H9 (cell line): ENCODE data around the gene MYO3A. TPM values are rescaled to one million over a fixed set of nuclear protein-coding genes. Genes with fewer than 3 reads are reported as not detected.

Source experiments
- DNase-seq: peaks from one replicate; pipeline ENCODE4 v3.0.0-alpha.2; 2017
- H2AFZ ChIP-seq: one replicate; pipeline ENCODE4 v1.6.1; 2013; ENCODE audit warnings: mild to moderate bottlenecking, low read length, control low read depth, moderate library complexity
- H2AK5ac ChIP-seq: 2 replicates; pipeline ENCODE4 v1.6.1; 2013; ENCODE audit warnings: low read length, control low read depth, mixed read lengths; ENCODE audit not compliant: insufficient read length
- H2BK120ac ChIP-seq: one replicate; pipeline ENCODE4 v1.6.1; 2013; ENCODE audit warnings: low read depth, mild to moderate bottlenecking, low read length, control low read depth, inconsistent platforms; ENCODE audit not compliant: poor library complexity, severe bottlenecking
- H2BK12ac ChIP-seq: 2 replicates; pipeline ENCODE4 v1.6.1; 2013; ENCODE audit warnings: low read length, control low read depth, mixed read lengths, low read depth; ENCODE audit not compliant: insufficient read length
- H2BK15ac ChIP-seq: 2 replicates; pipeline ENCODE4 v1.6.1; 2013; ENCODE audit warnings: low read depth, low read length, control low read depth
- H2BK20ac ChIP-seq: one replicate; pipeline ENCODE4 v1.6.1; 2013; ENCODE audit warnings: low read depth, mild to moderate bottlenecking, low read length, control low read depth, inconsistent platforms; ENCODE audit not compliant: poor library complexity, severe bottlenecking
- H2BK5ac ChIP-seq: 2 replicates; pipeline ENCODE4 v1.6.1; 2013; ENCODE audit warnings: low read length, control low read depth, mixed read lengths; ENCODE audit not compliant: insufficient read length
- H3K14ac ChIP-seq: 2 replicates; pipeline ENCODE4 v1.6.1; 2013; ENCODE audit warnings: low read length, control low read depth; ENCODE audit not compliant: insufficient read depth
- H3K18ac ChIP-seq: 2 replicates; pipeline ENCODE4 v1.6.1; 2013; ENCODE audit warnings: low read depth, mild to moderate bottlenecking, mixed read lengths, low read length, control low read depth; ENCODE audit not compliant: insufficient read length
- H3K23ac ChIP-seq: 2 replicates; pipeline ENCODE4 v1.6.1; 2013; ENCODE audit warnings: low read length, control low read depth, mixed read lengths, low read depth; ENCODE audit not compliant: insufficient read length
- H3K23me2 ChIP-seq: 2 replicates; pipeline ENCODE4 v1.6.1; 2013; ENCODE audit warnings: low read depth, mild to moderate bottlenecking, mixed read lengths, low read length, control low read depth; ENCODE audit not compliant: insufficient read length, poor library complexity, severe bottlenecking
- H3K27ac ChIP-seq: 2 replicates; pipeline ENCODE4 v1.5.1; 2013; ENCODE audit warnings: low read length, control low read depth, mixed read lengths, low read depth; ENCODE audit not compliant: insufficient read length
- H3K27me3 ChIP-seq: 2 replicates; pipeline ENCODE4 v1.6.1; 2013; ENCODE audit warnings: low read length, control low read depth, inconsistent platforms; ENCODE audit not compliant: insufficient read depth
- H3K4ac ChIP-seq: 2 replicates; pipeline ENCODE4 v1.6.1; 2013; ENCODE audit warnings: low read depth, mild to moderate bottlenecking, control low read depth, inconsistent platforms, low read length, moderate library complexity
- H3K4me1 ChIP-seq: 2 replicates; pipeline ENCODE4 v1.6.1; 2013; ENCODE audit warnings: low read length, control low read depth, inconsistent platforms; ENCODE audit not compliant: insufficient read depth
- H3K4me2 ChIP-seq: 2 replicates; pipeline ENCODE4 v1.6.1; 2013; ENCODE audit warnings: low read length, control low read depth, mixed read lengths; ENCODE audit not compliant: insufficient read length, insufficient read depth
- H3K56ac ChIP-seq: 2 replicates; pipeline ENCODE4 v1.6.1; 2013; ENCODE audit warnings: low read depth, mild to moderate bottlenecking, mixed read lengths, low read length, control low read depth; ENCODE audit not compliant: insufficient read length
- H3K79me1 ChIP-seq: 2 replicates; pipeline ENCODE4 v1.6.1; 2013; ENCODE audit warnings: low read depth, mild to moderate bottlenecking, moderate library complexity, low read length, control low read depth, inconsistent platforms; ENCODE audit not compliant: insufficient read depth, poor library complexity, severe bottlenecking
- H3K79me2 ChIP-seq: 2 replicates; pipeline ENCODE4 v1.6.1; 2013; ENCODE audit warnings: low read length, control low read depth, inconsistent platforms; ENCODE audit not compliant: insufficient read depth
- H3K9ac ChIP-seq: 2 replicates; pipeline ENCODE4 v1.6.1; 2013; ENCODE audit warnings: low read length, control low read depth, mixed read lengths; ENCODE audit not compliant: insufficient read length; ENCODE audit errors: extremely low read depth
- H3K9me3 ChIP-seq: one replicate; pipeline ENCODE4 v1.6.1; 2013; ENCODE audit warnings: low read depth, low read length, inconsistent platforms; ENCODE audit not compliant: control insufficient read depth
- H3T11ph ChIP-seq: one replicate; pipeline ENCODE4 v1.6.1; 2013; ENCODE audit warnings: mild to moderate bottlenecking, low read length, control low read depth, inconsistent platforms
- H4K20me1 ChIP-seq: one replicate; pipeline ENCODE4 v1.6.1; 2013; ENCODE audit not compliant: control insufficient read depth, insufficient read length, insufficient read depth
- H4K5ac ChIP-seq: 2 replicates; pipeline ENCODE4 v1.6.1; 2013; ENCODE audit warnings: low read depth, mild to moderate bottlenecking, mixed read lengths, low read length, control low read depth; ENCODE audit not compliant: insufficient read length
- H4K8ac ChIP-seq: replicated peaks from 2 replicates; pipeline ENCODE4 v1.6.1; 2013; ENCODE audit warnings: low read length, control low read depth, mixed read lengths, low read depth; ENCODE audit not compliant: insufficient read length
- H4K91ac ChIP-seq: 2 replicates; pipeline ENCODE4 v1.6.1; 2013; ENCODE audit warnings: low read depth, mild to moderate bottlenecking, moderate library complexity, mixed read lengths, low read length, control low read depth; ENCODE audit not compliant: insufficient read length
- H3K27ac Mint-ChIP-seq, 3 experiments: 2 replicates in 2 of 3; 3 replicates in 1 of 3; pipeline ENCODE4 v1.8.0; 2020 to 2021; ENCODE audit warnings: mixed read lengths in 3 of 3, mild to moderate bottlenecking in 1 of 3, moderate library complexity in 1 of 3
- H3K27me3 Mint-ChIP-seq: 2 replicates; pipeline ENCODE4 v1.8.0; 2021; ENCODE audit warnings: low read depth, mild to moderate bottlenecking, moderate library complexity, mixed read lengths
- H3K36me3 Mint-ChIP-seq, 3 experiments: 2 replicates in 2 of 3; 3 replicates in 1 of 3; pipeline ENCODE4 v1.8.0; 2020 to 2021; ENCODE audit warnings: low read depth in 3 of 3, mixed read lengths in 3 of 3; ENCODE audit not compliant: insufficient read depth in 1 of 3
- H3K4me1 Mint-ChIP-seq, 2 experiments: 2 replicates each; pipeline ENCODE4 v1.8.0; 2020; ENCODE audit warnings: mixed read lengths in 2 of 2
- H3K4me3 Mint-ChIP-seq, 2 experiments: 2 replicates in 1 of 2; 3 replicates in 1 of 2; pipeline ENCODE4 v1.8.0; 2020 to 2021; ENCODE audit warnings: mild to moderate bottlenecking in 2 of 2, mixed read lengths in 2 of 2, moderate library complexity in 1 of 2
- H3K9me3 Mint-ChIP-seq, 2 experiments: 2 replicates in 1 of 2; 3 replicates in 1 of 2; pipeline ENCODE4 v1.8.0; 2020; ENCODE audit warnings: mild to moderate bottlenecking in 2 of 2, mixed read lengths in 2 of 2, moderate library complexity in 1 of 2
- WGBS: extraction: QIAGEN DNeasy Blood & Tissue Kit; methylation state at CpG from one replicate; pipeline ENCODE4 v1.1.7; 2013; ENCODE audit warnings: missing lambda C conversion rate, low lambda C conversion rate, mixed read lengths; ENCODE audit not compliant: insufficient read length; ENCODE audit errors: extremely low coverage; 5-methylcytosine and 5-hydroxymethylcytosine counted together
- total RNA-seq: library from RNA; stranded (reverse); gene quantifications from 2 replicates; pipeline ENCODE4 v1.2.1, GENCODE V29; 2021
- TF ChIP-seq, protein P1 (sequence below): fragments of 200-600 bp; sonication (generic); conservative IDR thresholded peaks from 3 replicates; pipeline ENCODE4 v1.8.0; 2021; ENCODE audit warnings: antibody characterized with exemption, mild to moderate bottlenecking

MYO3A gene
- total RNA-seq, 1 experiment from 2014 or later = 4.3 TPM

- WGBS = no CpG with 5 or more reads among the region's 2 CpGs
- no peak overlapping the region for H2AK5ac ChIP-seq
- no peaks in the 10 kb centered on the region for H3K79me2 ChIP-seq
- H2BK120ac ChIP-seq = no peak overlapping the region
- H4K91ac ChIP-seq = no peak overlapping the region
- H2BK15ac ChIP-seq = no peak overlapping the region
- no peak overlapping the region for H4K5ac ChIP-seq
- TF ChIP-seq, protein P1, sequence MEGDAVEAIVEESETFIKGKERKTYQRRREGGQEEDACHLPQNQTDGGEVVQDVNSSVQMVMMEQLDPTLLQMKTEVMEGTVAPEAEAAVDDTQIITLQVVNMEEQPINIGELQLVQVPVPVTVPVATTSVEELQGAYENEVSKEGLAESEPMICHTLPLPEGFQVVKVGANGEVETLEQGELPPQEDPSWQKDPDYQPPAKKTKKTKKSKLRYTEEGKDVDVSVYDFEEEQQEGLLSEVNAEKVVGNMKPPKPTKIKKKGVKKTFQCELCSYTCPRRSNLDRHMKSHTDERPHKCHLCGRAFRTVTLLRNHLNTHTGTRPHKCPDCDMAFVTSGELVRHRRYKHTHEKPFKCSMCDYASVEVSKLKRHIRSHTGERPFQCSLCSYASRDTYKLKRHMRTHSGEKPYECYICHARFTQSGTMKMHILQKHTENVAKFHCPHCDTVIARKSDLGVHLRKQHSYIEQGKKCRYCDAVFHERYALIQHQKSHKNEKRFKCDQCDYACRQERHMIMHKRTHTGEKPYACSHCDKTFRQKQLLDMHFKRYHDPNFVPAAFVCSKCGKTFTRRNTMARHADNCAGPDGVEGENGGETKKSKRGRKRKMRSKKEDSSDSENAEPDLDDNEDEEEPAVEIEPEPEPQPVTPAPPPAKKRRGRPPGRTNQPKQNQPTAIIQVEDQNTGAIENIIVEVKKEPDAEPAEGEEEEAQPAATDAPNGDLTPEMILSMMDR = no peak
- DNase-seq = no peak
- no peak overlapping the region for H3K14ac ChIP-seq
- no peaks in the 10 kb centered on the region for H3K4me1 ChIP-seq
- H2BK12ac ChIP-seq = no peak overlapping the region
- H3K4me2 ChIP-seq = no peak overlapping the region
- H3K4ac ChIP-seq = no peak overlapping the region
- H3K4me3 Mint-ChIP-seq = no peak overlapping the region
- peaks cover 7 to 16% (median 12%) of the 10 kb centered on the region in 3 experiments for H3K36me3 Mint-ChIP-seq
- H3K27ac Mint-ChIP-seq = no peak overlapping the region
- no peaks in the 10 kb centered on the region for H3K27me3 ChIP-seq
- no peak overlapping the region for H4K8ac ChIP-seq
- H3K56ac ChIP-seq = no peak overlapping the region
- H2AFZ ChIP-seq = no peak overlapping the region
- H3T11ph ChIP-seq = no peak overlapping the region
- no peak overlapping the region for H3K23ac ChIP-seq
- no peak overlapping the region for H3K27ac ChIP-seq
- no peaks in the 10 kb centered on the region for H3K23me2 ChIP-seq
- H3K4me1 Mint-ChIP-seq = no peaks in the 10 kb centered on the region
- H2BK5ac ChIP-seq = no peak overlapping the region
- H3K27me3 Mint-ChIP-seq = no peaks in the 10 kb centered on the region
- H4K20me1 ChIP-seq = no peaks in the 10 kb centered on the region
- no peaks in the 10 kb centered on the region for H3K79me1 ChIP-seq
- H3K18ac ChIP-seq = no peak overlapping the region
- peaks cover 8 to 12% of the 10 kb centered on the region in 2 experiments for H3K9me3 Mint-ChIP-seq
- no peak overlapping the region for H2BK20ac ChIP-seq
- H3K9ac ChIP-seq = no peak overlapping the region
- H3K9me3 ChIP-seq = no peaks in the 10 kb centered on the region
These were observed 18.8 kb downstream of the MYO3A start for GRCh38 chr10:25952857-25953256.
